Activated CD8-positive, alpha-beta T cell treated with anti-CD3 and anti-CD28 coated beads for 36 hours (primary cell): ENCODE results near the gene MEF2D. TPM values are rescaled to one million over a fixed set of nuclear protein-coding genes. Genes with fewer than 3 reads are reported as not detected.

ENCODE experiments used
- ATAC-seq: fragments of 200-7000 bp; cut with Tn5 transposase; one replicate; pipeline ENCODE4 v1.10.0; 2021; ENCODE audit warnings: mild to moderate bottlenecking, moderate library complexity
- CTCF ChIA-PET: fragments of 350-600 bp; sonication (Branson Sonifier 250); formaldehyde crosslinking; loops from one replicate; lab custom pipeline; 2021; ENCODE audit warnings: antibody characterized with exemption; lab: Charles Lee
- POLR2A ChIA-PET: fragments of 350-600 bp; sonication (Branson Sonifier 250); formaldehyde crosslinking; loops from one replicate; lab custom pipeline; 2021; ENCODE audit warnings: antibody characterized with exemption; lab: Charles Lee
- DNase-seq: peaks from one replicate; pipeline ENCODE4 v3.0.0-alpha.2; 2020
- H3K27ac Mint-ChIP-seq: one replicate; pipeline ENCODE4 v1.8.0; 2021; ENCODE audit warnings: mild to moderate bottlenecking, mixed read lengths
- H3K27me3 Mint-ChIP-seq: one replicate; pipeline ENCODE4 v1.8.0; 2021; ENCODE audit warnings: mixed read lengths
- H3K36me3 Mint-ChIP-seq: one replicate; pipeline ENCODE4 v1.8.0; 2021; ENCODE audit warnings: low read depth, mixed read lengths
- H3K4me1 Mint-ChIP-seq: one replicate; pipeline ENCODE4 v1.8.0; 2021; ENCODE audit warnings: low read depth, mixed read lengths
- H3K4me3 Mint-ChIP-seq: one replicate; pipeline ENCODE4 v1.8.0; 2021; ENCODE audit warnings: mild to moderate bottlenecking, moderate library complexity, mixed read lengths
- H3K9me3 Mint-ChIP-seq: one replicate; pipeline ENCODE4 v1.8.0; 2021; ENCODE audit warnings: mixed read lengths
- CTCF ChIP-seq: fragments of 200-600 bp; IDR thresholded peaks from one replicate; pipeline ENCODE4 v1.8.0; 2022; ENCODE audit warnings: antibody characterized with exemption, mild to moderate bottlenecking
- intact Hi-C: fragments of 100-400 bp; cut with micrococcal nuclease; formaldehyde crosslinking; loops from one replicate; pipeline ENCODE4 v1.10.0; 2022
- total RNA-seq, 2 experiments: library from RNA; stranded (reverse); gene quantifications; one replicate each; pipeline ENCODE4 v1.2.3, GENCODE V29; 2021

The MEF2D gene
- total RNA-seq, 2 experiments from 2014 or later = 35.3 to 35.8 TPM

- Mint-ChIP-seq H3K36me3 (no peaks in the 10 kb centered on the region), H3K27ac (no peak overlapping the region), H3K4me1 (peaks cover 52% of the 10 kb centered on the region), H3K27me3 (peaks cover 81% of the 10 kb centered on the region), H3K4me3 (no peak overlapping the region), H3K9me3 (no peaks in the 10 kb centered on the region)
- ATAC-seq (no peak), DNase-seq (no peak)
- TF ChIP-seq CTCF = no peak
- CTCF ChIA-PET = interaction anchor here (8.7 to 16.7 kb wide), 2 partner anchors 9 to 52 kb away, joined by 59 to 177 read pairs; no protein-coding TSS in a partner anchor
- POLR2A ChIA-PET = interaction anchor here (0.8 to 1.1 kb wide), 2 partner anchors 9 to 51 kb away, joined by 3 to 7 read pairs; no protein-coding TSS in a partner anchor
- intact Hi-C loops = no loop called here
Observed at GRCh38 chr1:156437037-156437867, 63.3 kb downstream of the MEF2D start.

- no peak overlapping the region for H3K27ac Mint-ChIP-seq
- intact Hi-C loops = no loop called here
- DNase-seq (no peak), ATAC-seq (no peak)
- peak overlapping the region; percentile 24 for H3K4me3 Mint-ChIP-seq
- H3K4me1 Mint-ChIP-seq = peaks cover 52% of the 10 kb centered on the region
- no peak for TF ChIP-seq CTCF
- no peaks in the 10 kb centered on the region for H3K9me3 Mint-ChIP-seq
- ChIA-PET POLR2A (interaction anchor here (0.8 to 1.3 kb wide), 3 partner anchors 10 to 51 kb away, joined by 3 to 7 read pairs (median 3); no protein-coding TSS in a partner anchor), CTCF (interaction anchor here (1.0 to 16.7 kb wide), 3 partner anchors 10 to 52 kb away, joined by 3 to 177 read pairs (median 59); no protein-coding TSS in a partner anchor)
- no peaks in the 10 kb centered on the region for H3K36me3 Mint-ChIP-seq
- H3K27me3 Mint-ChIP-seq = peaks cover 82% of the 10 kb centered on the region
Observed at GRCh38 chr1:156436141-156437036, 64.2 kb downstream of the MEF2D start.

GRCh38 chr1:156435545-156436140 lies 64.9 kb downstream of the MEF2D start:
- ATAC-seq (no peak), DNase-seq (no peak)
- ChIA-PET CTCF (interaction anchor here (1.0 to 16.7 kb wide), 3 partner anchors 10 to 51 kb away, joined by 3 to 177 read pairs (median 59); no protein-coding TSS in a partner anchor), POLR2A (interaction anchor here (1.3 to 2.5 kb wide), 2 partner anchors 44 to 50 kb away, joined by 3 to 6 read pairs; no protein-coding TSS in a partner anchor)
- Mint-ChIP-seq H3K9me3 (no peaks in the 10 kb centered on the region), H3K27me3 (peaks cover 79% of the 10 kb centered on the region), H3K4me1 (peaks cover 52% of the 10 kb centered on the region), H3K4me3 (peak overlapping the region; percentile 69), H3K36me3 (no peaks in the 10 kb centered on the region), H3K27ac (peak overlapping the region; percentile 52)
- intact Hi-C loops = no loop called here
- no peak for TF ChIP-seq CTCF

GRCh38 chr1:156434989-156435544 lies 65.5 kb downstream of the MEF2D start:
- TF ChIP-seq CTCF = no peak
- POLR2A ChIA-PET = interaction anchor here (1.3 to 2.5 kb wide), 2 partner anchors 44 to 49 kb away, joined by 3 to 6 read pairs; no protein-coding TSS in a partner anchor

More at GRCh38 chr1:156434989-156435544, 65.5 kb downstream of the MEF2D start:
- DNase-seq = no peak
- Mint-ChIP-seq H3K4me1 (peaks cover 57% of the 10 kb centered on the region), H3K9me3 (no peaks in the 10 kb centered on the region), H3K4me3 (peak overlapping the region; percentile 35), H3K27me3 (peaks cover 79% of the 10 kb centered on the region), H3K36me3 (no peaks in the 10 kb centered on the region), H3K27ac (no peak overlapping the region)
- no peak for ATAC-seq
- intact Hi-C loops = no loop called here
- CTCF ChIA-PET = interaction anchor here (1.0 to 16.7 kb wide), 5 partner anchors 11 to 189 kb away, joined by 3 to 177 read pairs (median 19); no protein-coding TSS in a partner anchor
